ENCODE measurements around the gene MARS1. TPM values are rescaled to one million over a fixed set of nuclear protein-coding genes. Genes with fewer than 3 reads are reported as not detected.

MARS1 gene
- polyA plus RNA-seq, 3 donors from 2014 or later, result 100 to 158 (median 114) TPM

GRCh38 chr12:57546438-57547287 is 58.8 kb downstream of the MARS1 start, which contains the start of gene DCTN2:
Gene DCTN2, minus strand, starts transcription at chr12:57547192. Its CDS starts 129 bp downstream, at chr12:57547063.
- Mint-ChIP-seq H3K9me3 (no peaks in the 10 kb centered on the region), H3K27ac (peak within 1 kb of the TSS; percentile 85 to 100 (median 94)), H3K4me1 (peaks cover 45 to 48% of the 10 kb centered on the region in 2 donors), H3K36me3 (no peaks in the 10 kb centered on the region), H3K4me3 (peak within 1 kb of the TSS; percentile 90 to 100 (median 98)), H3K27me3 (ENCODE audit: low read depth in 3 of 3) (peaks cover 2 to 12% (median 2%) of the 10 kb centered on the region in 3 donors)
- peak; percentile 77 to 85 (median 81) for DNase-seq

GRCh38 chr12:57547288-57548012 is 59.6 kb downstream of the MARS1 start:
- Mint-ChIP-seq H3K4me1 (peaks cover 45 to 48% of the 10 kb centered on the region in 2 donors), H3K9me3 (no peaks in the 10 kb centered on the region), H3K27me3 (ENCODE audit: low read depth in 3 of 3) (peaks cover 2 to 14% (median 2%) of the 10 kb centered on the region in 3 donors), H3K36me3 (no peaks in the 10 kb centered on the region), H3K4me3 (peak overlapping the region; percentile 90 to 100 (median 98)), H3K27ac (peak overlapping the region; percentile 70 to 100 (median 92))
- no peak for DNase-seq

GRCh38 chr12:57548013-57548315 is 60.1 kb downstream of the MARS1 start:
- DNase-seq, result no peak
- Mint-ChIP-seq H3K27me3 (ENCODE audit: low read depth in 3 of 3) (peaks cover 3 to 14% (median 4%) of the 10 kb centered on the region in 3 donors), H3K27ac (peak overlapping the region in 1 of 6 donors; percentile 85), H3K9me3 (no peaks in the 10 kb centered on the region), H3K36me3 (no peaks in the 10 kb centered on the region), H3K4me3 (peak overlapping the region in 4 of 5 donors; percentile 90 to 100 (median 98)), H3K4me1 (peaks cover 43 to 48% of the 10 kb centered on the region in 2 donors)

- Mint-ChIP-seq H3K27ac (no peak overlapping the region), H3K4me3 (peak overlapping the region in 3 of 5 donors; percentile 36 to 51 (median 40)), H3K36me3 (no peaks in the 10 kb centered on the region), H3K9me3 (peaks cover 0 to under 1% (median 0%) of the 10 kb centered on the region in 6 donors), H3K4me1 (peaks cover 41 to 44% of the 10 kb centered on the region in 2 donors), H3K27me3 (ENCODE audit: low read depth in 3 of 3) (peaks cover 4 to 14% (median 7%) of the 10 kb centered on the region in 3 donors)
- DNase-seq, result no peak
Observed at GRCh38 chr12:57548488-57548887, 60.6 kb downstream of the MARS1 start.

GRCh38 chr12:57549203-57549908 is 61.5 kb downstream of the MARS1 start:
- peaks cover 0 to 2% (median 0%) of the 10 kb centered on the region in 6 donors for H3K9me3 Mint-ChIP-seq
- no peaks in the 10 kb centered on the region for H3K36me3 Mint-ChIP-seq
- H3K4me1 Mint-ChIP-seq, result peaks cover 38% of the 10 kb centered on the region in 2 donors
- no peak for DNase-seq
- H3K27me3 Mint-ChIP-seq (ENCODE audit: low read depth in 3 of 3), result peaks cover 4 to 14% (median 7%) of the 10 kb centered on the region in 3 donors
- H3K4me3 Mint-ChIP-seq, result peak overlapping the region; percentile 22 to 63 (median 56)
- H3K27ac Mint-ChIP-seq, result no peak overlapping the region

- peak within 1 kb of the TSS; percentile 60 to 72 (median 65) for H3K4me3 Mint-ChIP-seq
- H3K9me3 Mint-ChIP-seq, result peaks cover 0 to 2% (median 0%) of the 10 kb centered on the region in 6 donors
- H3K27me3 Mint-ChIP-seq (ENCODE audit: low read depth in 3 of 3), result peaks cover 4 to 14% (median 9%) of the 10 kb centered on the region in 3 donors
- no peaks in the 10 kb centered on the region for H3K36me3 Mint-ChIP-seq
- peaks cover 32 to 33% of the 10 kb centered on the region in 2 donors for H3K4me1 Mint-ChIP-seq
- DNase-seq, result peak; percentile 20 to 48 (median 43)
- no peak within 1 kb of the TSS for H3K27ac Mint-ChIP-seq
Observed at GRCh38 chr12:57549909-57550640, 62.2 kb downstream of the MARS1 start, which contains the start of gene KIF5A. Gene KIF5A, plus strand, starts transcription at chr12:57550044. Its CDS starts 228 bp downstream, at chr12:57550272.

GRCh38 chr12:57550641-57551549 is 63.0 kb downstream of the MARS1 start:
- Mint-ChIP-seq H3K27ac (no peak overlapping the region), H3K9me3 (peaks cover 0 to 2% (median 0%) of the 10 kb centered on the region in 6 donors), H3K36me3 (no peaks in the 10 kb centered on the region), H3K4me1 (peaks cover 24 to 26% of the 10 kb centered on the region in 2 donors), H3K4me3 (peak overlapping the region in 4 of 5 donors; percentile 47 to 72 (median 59)), H3K27me3 (ENCODE audit: low read depth in 3 of 3) (peaks cover 4 to 14% (median 9%) of the 10 kb centered on the region in 3 donors)
- DNase-seq, result no peak

GRCh38 chr12:57551637-57552305 is 63.9 kb downstream of the MARS1 start:
- Mint-ChIP-seq H3K4me3 (peak overlapping the region in 1 of 5 donors; percentile 72), H3K36me3 (no peaks in the 10 kb centered on the region), H3K27ac (no peak overlapping the region)

GRCh38 chr12:57552306-57552651 is 64.4 kb downstream of the MARS1 start:
- Mint-ChIP-seq H3K27me3 (ENCODE audit: low read depth in 3 of 3) (peaks cover 4 to 13% (median 12%) of the 10 kb centered on the region in 3 donors), H3K36me3 (no peaks in the 10 kb centered on the region)

More at GRCh38 chr12:57551637-57552305, 63.9 kb downstream of the MARS1 start:
- H3K4me1 Mint-ChIP-seq, result peaks cover 16 to 19% of the 10 kb centered on the region in 2 donors
- H3K27me3 Mint-ChIP-seq (ENCODE audit: low read depth in 3 of 3), result peaks cover 4 to 12% (median 11%) of the 10 kb centered on the region in 3 donors
- peaks cover 0 to 2% (median 0%) of the 10 kb centered on the region in 6 donors for H3K9me3 Mint-ChIP-seq
- DNase-seq, result no peak

GRCh38 chr12:57552835-57553313 is 65.0 kb downstream of the MARS1 start:
- Mint-ChIP-seq H3K27ac (no peak overlapping the region), H3K27me3 (ENCODE audit: low read depth in 3 of 3) (peaks cover 4 to 13% (median 12%) of the 10 kb centered on the region in 3 donors), H3K4me1 (peaks cover 5 to 10% of the 10 kb centered on the region in 2 donors), H3K36me3 (no peaks in the 10 kb centered on the region), H3K4me3 (no peak overlapping the region), H3K9me3 (peaks cover 0 to 2% (median 0%) of the 10 kb centered on the region in 6 donors)
- DNase-seq, result no peak

More at GRCh38 chr12:57552306-57552651, 64.4 kb downstream of the MARS1 start:
- H3K27ac Mint-ChIP-seq, result no peak overlapping the region
- H3K9me3 Mint-ChIP-seq, result peaks cover 0 to 2% (median 0%) of the 10 kb centered on the region in 6 donors
- DNase-seq, result no peak
- H3K4me3 Mint-ChIP-seq, result no peak overlapping the region
- peaks cover 11 to 15% of the 10 kb centered on the region in 2 donors for H3K4me1 Mint-ChIP-seq
